ENCODE results near the gene CNPPD1. TPM values are rescaled to one million over a fixed set of nuclear protein-coding genes. Genes with fewer than 3 reads are reported as not detected.

CNPPD1 gene
- total RNA-seq, 1 experiment from 2014 or later, result 32.8 TPM

DNA sequence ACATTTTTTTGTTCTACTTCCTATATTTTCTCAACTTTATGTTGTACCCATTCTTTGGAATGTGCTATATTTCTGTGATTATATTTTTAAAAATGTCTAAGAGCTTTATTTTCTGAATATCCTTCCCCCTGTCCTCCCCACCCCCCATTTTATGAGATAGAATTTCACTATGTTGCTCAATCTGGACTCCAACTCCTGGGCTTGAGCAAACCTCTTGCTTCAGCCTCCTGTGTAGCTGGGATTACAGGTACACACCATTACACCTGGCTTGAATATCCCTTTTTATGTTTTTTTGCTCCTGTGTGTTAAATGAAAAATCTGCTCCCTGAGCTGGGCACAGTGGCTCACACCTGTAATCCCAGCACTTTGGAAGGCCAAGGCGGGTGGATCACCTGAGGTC, 20.7 kb upstream of the CNPPD1 start:
- no peaks in the 10 kb centered on the region for H3K36me3 Mint-ChIP-seq
- H3K27me3 Mint-ChIP-seq (ENCODE audit: low read depth), result 0 out of 2 replicates have a peak, but pooled peaks cover 3% of the 10 kb centered on the region
- ATAC-seq, result no peak
- no peak overlapping the region for H3K27ac Mint-ChIP-seq
- ChIA-PET CTCF (interaction anchor here (1.1 to 1.9 kb wide), 2 partner anchors 9 to 98 kb away, joined by 5 to 7 read pairs; partner anchors contain the start of gene ZFAND2B), POLR2A (no interaction called here)
- H3K9me3 Mint-ChIP-seq, result peaks cover 10% of the 10 kb centered on the region
- DNase-seq (ENCODE audit: low spot score), result no peak
- TF ChIP-seq ZNF416 (CRISPR knock-in tag; IDR thresholded peaks at IDR 0.05) (no peak), FOXP1 (CRISPR knock-in tag; IDR thresholded peaks at IDR 0.05; ENCODE audit: borderline replicate concordance) (no peak), PRRX2 (CRISPR knock-in tag; IDR thresholded peaks at IDR 0.05) (no peak), ZNF671 (CRISPR knock-in tag; IDR thresholded peaks at IDR 0.05) (no peak), RELA (CRISPR knock-in tag; IDR thresholded peaks at IDR 0.05; ENCODE audit: borderline replicate concordance) (no peak), NFYB (CRISPR knock-in tag; conservative IDR thresholded peaks at IDR 0.05; ENCODE audit: low read depth) (no peak), GRHL2 (CRISPR knock-in tag; IDR thresholded peaks at IDR 0.05; ENCODE audit: insufficient replicate concordance, severe bottlenecking) (no peak), TEAD1 (CRISPR knock-in tag; IDR thresholded peaks at IDR 0.05) (no peak), CBFB (CRISPR knock-in tag; IDR thresholded peaks at IDR 0.05; ENCODE audit: low read depth) (no peak)
- TF ChIP-seq, protein P1, sequence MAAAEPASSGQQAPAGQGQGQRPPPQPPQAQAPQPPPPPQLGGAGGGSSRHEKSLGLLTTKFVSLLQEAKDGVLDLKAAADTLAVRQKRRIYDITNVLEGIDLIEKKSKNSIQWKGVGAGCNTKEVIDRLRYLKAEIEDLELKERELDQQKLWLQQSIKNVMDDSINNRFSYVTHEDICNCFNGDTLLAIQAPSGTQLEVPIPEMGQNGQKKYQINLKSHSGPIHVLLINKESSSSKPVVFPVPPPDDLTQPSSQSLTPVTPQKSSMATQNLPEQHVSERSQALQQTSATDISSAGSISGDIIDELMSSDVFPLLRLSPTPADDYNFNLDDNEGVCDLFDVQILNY (CRISPR knock-in tag; IDR thresholded peaks at IDR 0.05), result no peak
- TF ChIP-seq, protein P2, sequence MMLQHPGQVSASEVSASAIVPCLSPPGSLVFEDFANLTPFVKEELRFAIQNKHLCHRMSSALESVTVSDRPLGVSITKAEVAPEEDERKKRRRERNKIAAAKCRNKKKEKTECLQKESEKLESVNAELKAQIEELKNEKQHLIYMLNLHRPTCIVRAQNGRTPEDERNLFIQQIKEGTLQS (CRISPR knock-in tag; conservative IDR thresholded peaks at IDR 0.05), result no peak
- TF ChIP-seq, protein P3, sequence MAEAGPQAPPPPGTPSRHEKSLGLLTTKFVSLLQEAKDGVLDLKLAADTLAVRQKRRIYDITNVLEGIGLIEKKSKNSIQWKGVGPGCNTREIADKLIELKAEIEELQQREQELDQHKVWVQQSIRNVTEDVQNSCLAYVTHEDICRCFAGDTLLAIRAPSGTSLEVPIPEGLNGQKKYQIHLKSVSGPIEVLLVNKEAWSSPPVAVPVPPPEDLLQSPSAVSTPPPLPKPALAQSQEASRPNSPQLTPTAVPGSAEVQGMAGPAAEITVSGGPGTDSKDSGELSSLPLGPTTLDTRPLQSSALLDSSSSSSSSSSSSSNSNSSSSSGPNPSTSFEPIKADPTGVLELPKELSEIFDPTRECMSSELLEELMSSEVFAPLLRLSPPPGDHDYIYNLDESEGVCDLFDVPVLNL (CRISPR knock-in tag; IDR thresholded peaks at IDR 0.05; ENCODE audit: borderline replicate concordance, low read depth), result no peak
- TF ChIP-seq, protein P4, sequence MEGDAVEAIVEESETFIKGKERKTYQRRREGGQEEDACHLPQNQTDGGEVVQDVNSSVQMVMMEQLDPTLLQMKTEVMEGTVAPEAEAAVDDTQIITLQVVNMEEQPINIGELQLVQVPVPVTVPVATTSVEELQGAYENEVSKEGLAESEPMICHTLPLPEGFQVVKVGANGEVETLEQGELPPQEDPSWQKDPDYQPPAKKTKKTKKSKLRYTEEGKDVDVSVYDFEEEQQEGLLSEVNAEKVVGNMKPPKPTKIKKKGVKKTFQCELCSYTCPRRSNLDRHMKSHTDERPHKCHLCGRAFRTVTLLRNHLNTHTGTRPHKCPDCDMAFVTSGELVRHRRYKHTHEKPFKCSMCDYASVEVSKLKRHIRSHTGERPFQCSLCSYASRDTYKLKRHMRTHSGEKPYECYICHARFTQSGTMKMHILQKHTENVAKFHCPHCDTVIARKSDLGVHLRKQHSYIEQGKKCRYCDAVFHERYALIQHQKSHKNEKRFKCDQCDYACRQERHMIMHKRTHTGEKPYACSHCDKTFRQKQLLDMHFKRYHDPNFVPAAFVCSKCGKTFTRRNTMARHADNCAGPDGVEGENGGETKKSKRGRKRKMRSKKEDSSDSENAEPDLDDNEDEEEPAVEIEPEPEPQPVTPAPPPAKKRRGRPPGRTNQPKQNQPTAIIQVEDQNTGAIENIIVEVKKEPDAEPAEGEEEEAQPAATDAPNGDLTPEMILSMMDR (IDR thresholded peaks at IDR 0.05), result no peak
- H3K4me1 Mint-ChIP-seq, result peaks cover 8% of the 10 kb centered on the region
- no peak overlapping the region for H3K4me3 Mint-ChIP-seq

DNA sequence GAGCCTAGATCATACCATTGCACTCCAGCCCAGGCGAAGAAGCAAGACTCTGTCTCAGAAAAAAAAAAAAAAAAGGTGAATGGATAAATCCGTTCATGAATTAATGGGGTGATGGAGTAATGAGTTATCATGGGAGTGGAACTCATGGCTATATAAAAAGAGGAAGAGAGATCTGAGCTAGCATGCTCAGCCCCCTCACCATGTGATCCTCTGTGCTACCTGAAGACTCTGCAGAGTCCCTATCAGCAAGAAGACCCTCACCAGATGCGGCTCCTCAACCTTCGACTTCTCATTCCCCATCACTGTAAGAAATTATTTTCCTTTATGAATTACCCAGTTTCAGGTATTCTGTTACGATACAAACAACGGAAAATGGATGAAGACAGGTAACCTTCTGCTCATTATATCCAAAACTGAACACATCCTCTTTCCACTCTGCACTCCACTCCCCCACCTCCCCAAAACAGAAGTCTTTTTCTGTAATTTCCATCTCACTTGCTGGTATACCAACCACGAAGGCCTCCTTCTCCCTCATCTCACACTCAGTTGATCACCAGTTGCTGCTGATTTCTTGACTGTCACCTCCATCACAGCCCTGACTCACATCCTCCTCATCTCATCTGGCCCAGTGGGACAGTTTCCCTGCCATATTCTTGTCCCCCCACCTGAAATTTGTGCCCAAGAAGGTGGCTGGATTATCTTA, 10.2 kb upstream of the CNPPD1 start:
- H3K27ac Mint-ChIP-seq, result no peak overlapping the region; the same call in 1 of the 2 replicates
- peaks cover 13% of the 10 kb centered on the region; the same call in 1 of the 2 replicates for H3K36me3 Mint-ChIP-seq
- H3K27me3 Mint-ChIP-seq (ENCODE audit: low read depth), result peaks cover 3% of the 10 kb centered on the region; the same call in 1 of the 2 replicates
- DNase-seq (ENCODE audit: low spot score), result no peak
- no peak overlapping the region for H3K4me3 Mint-ChIP-seq
- ChIA-PET CTCF (no interaction called here), POLR2A (no interaction called here)
- no peak for ATAC-seq
- no peaks in the 10 kb centered on the region for H3K4me1 Mint-ChIP-seq
- H3K9me3 Mint-ChIP-seq, result no peaks in the 10 kb centered on the region
- TF ChIP-seq GABPB1 (CRISPR knock-in tag; IDR thresholded peaks at IDR 0.05), result no peak
- no peak for TF ChIP-seq OVOL2 (CRISPR knock-in tag; IDR thresholded peaks at IDR 0.05; ENCODE audit: borderline replicate concordance)
- no peak for TF ChIP-seq SMAD4 (CRISPR knock-in tag; IDR thresholded peaks at IDR 0.05)
- TF ChIP-seq ESRRA (CRISPR knock-in tag; IDR thresholded peaks at IDR 0.05; ENCODE audit: borderline replicate concordance), result no peak
- TF ChIP-seq, protein P5, sequence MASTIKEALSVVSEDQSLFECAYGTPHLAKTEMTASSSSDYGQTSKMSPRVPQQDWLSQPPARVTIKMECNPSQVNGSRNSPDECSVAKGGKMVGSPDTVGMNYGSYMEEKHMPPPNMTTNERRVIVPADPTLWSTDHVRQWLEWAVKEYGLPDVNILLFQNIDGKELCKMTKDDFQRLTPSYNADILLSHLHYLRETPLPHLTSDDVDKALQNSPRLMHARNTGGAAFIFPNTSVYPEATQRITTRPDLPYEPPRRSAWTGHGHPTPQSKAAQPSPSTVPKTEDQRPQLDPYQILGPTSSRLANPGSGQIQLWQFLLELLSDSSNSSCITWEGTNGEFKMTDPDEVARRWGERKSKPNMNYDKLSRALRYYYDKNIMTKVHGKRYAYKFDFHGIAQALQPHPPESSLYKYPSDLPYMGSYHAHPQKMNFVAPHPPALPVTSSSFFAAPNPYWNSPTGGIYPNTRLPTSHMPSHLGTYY (CRISPR knock-in tag; IDR thresholded peaks at IDR 0.05), result no peak
- TF ChIP-seq TEAD4 (CRISPR knock-in tag; IDR thresholded peaks at IDR 0.05), result no peak
- TF ChIP-seq GRHL2 (CRISPR knock-in tag; IDR thresholded peaks at IDR 0.05; ENCODE audit: insufficient replicate concordance, severe bottlenecking), result no peak
- no peak for TF ChIP-seq ZNF219 (CRISPR knock-in tag; IDR thresholded peaks at IDR 0.05; ENCODE audit: borderline replicate concordance)
- TF ChIP-seq, protein P6, sequence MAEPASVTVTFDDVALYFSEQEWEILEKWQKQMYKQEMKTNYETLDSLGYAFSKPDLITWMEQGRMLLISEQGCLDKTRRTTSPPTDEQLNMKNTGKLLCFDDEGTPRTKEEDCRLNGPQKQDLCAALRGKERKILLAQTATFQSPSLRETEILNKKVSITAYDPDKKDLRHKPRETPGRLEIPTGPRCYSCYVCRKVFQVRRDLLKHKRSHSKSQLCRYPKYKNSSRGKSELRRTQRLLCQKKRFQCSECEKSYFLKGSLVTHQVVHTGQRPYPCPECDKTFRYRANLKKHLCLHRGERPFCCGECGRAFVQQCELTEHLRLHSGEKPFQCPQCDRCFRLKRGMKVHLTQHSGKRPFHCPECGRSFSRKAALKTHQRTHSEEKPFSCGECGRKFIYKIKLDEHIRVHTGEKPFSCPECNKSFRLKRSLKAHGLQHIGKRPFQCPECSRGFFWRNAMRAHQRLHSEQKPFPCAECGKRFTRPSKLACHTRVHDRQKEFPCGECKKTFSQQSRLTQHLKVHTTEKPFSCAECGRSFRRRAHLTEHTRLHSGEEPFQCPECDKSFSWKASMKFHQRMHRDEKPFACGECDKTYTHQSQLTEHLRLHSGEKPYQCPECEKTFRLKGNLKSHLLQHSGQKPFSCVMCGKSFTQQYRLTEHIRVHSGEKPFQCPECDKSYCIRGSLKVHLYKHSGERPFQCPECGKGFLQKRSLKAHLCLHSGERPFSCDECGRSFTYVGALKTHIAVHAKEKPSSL (CRISPR knock-in tag; conservative IDR thresholded peaks at IDR 0.05), result no peak
- TF ChIP-seq, protein P7, sequence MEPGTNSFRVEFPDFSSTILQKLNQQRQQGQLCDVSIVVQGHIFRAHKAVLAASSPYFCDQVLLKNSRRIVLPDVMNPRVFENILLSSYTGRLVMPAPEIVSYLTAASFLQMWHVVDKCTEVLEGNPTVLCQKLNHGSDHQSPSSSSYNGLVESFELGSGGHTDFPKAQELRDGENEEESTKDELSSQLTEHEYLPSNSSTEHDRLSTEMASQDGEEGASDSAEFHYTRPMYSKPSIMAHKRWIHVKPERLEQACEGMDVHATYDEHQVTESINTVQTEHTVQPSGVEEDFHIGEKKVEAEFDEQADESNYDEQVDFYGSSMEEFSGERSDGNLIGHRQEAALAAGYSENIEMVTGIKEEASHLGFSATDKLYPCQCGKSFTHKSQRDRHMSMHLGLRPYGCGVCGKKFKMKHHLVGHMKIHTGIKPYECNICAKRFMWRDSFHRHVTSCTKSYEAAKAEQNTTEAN (CRISPR knock-in tag; IDR thresholded peaks at IDR 0.05), result no peak
- TF ChIP-seq, protein P4 (IDR thresholded peaks at IDR 0.05), result no peak
